GM19240 (cell line): Measurements from ENCODE around the gene SCIN.
"Not testable (repeated sequence)": the region's sequence is repeated elsewhere in the genome, so short reads cannot be mapped to it uniquely, and the experiment has no call there.

Experiments
- DNase-seq: peaks from one replicate; pipeline ENCODE4 v3.0.0; 2011; ENCODE audit warnings: low spot score; ENCODE audit not compliant: insufficient read length

SCIN gene

DNA sequence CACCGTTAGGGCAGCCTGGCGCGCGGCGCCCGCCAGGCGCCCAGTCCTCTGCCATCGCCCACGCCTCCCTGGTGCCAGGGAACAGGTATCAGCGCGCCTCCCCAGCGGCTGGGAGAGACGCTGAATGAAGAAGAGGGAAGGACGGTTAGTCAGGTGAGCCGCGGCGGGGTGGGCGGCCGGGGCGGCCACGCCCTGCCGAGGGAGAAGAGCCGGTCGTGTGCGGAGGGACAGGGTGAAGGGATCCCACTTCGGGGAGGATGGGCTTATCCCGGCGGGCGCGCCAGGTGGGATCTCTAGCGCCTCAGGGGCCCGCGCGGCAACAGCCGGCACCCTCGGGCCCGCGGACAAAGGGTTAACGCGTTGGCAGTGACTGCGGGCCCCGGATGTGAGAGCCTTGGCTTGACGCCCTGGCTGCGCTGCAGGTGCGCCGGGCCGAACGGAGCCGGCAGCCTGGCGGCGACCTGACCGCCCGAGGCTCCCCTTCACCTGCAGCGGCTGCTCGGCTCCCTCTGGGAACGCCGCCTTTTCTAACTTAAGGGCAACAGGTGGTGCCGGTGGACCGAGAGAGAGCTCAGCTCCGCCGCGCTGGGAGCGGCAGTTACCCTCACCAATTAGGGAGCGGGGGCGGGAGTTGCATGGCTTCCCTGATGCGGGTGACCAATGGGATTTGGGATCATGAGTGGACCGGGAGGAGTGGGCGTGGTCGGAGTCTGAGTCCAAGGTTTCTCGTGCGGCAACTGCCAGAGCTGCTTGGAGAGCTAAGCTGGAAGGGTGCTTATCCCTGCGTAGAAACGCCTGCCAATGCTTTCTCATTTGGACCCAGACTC lies 116.6 kb downstream of the SCIN start, which contains the start of gene ARL4A:
Gene ARL4A, plus strand, starts transcription at position 743 of the 827 bp plus-strand sequence. CDS start 622 bp downstream, outside the sequence.
- peak; percentile 49 for DNase-seq

- no peak for DNase-seq
Measured at GRCh38 chr7:12687718-12688171, 117.2 kb downstream of the SCIN start.

- DNase-seq, result not testable (repeated sequence)
Measured at GRCh38 chr7:12688485-12689170, 118.1 kb downstream of the SCIN start.

DNA sequence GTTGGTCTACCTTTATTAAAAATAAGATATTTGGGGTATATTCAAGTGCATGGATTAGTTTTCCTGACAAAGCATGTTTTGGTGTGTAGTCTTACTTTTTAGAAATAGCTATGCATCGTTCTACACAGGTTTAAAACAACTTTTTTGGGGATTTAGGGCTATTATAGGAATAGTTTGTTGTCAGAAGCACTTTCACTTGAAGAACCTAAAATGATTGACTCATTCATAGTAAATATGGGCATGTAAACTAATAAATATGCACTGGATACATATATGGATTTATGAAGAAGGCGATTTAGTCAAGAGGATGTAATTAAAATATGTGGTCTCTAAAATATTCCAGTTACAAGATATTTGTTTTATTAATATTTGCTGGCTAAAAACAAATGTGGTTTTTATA lies 118.9 kb downstream of the SCIN start:
- no peak for DNase-seq

- DNase-seq, result no peak
Measured at GRCh38 chr7:12690041-12690878, 119.7 kb downstream of the SCIN start.

DNA sequence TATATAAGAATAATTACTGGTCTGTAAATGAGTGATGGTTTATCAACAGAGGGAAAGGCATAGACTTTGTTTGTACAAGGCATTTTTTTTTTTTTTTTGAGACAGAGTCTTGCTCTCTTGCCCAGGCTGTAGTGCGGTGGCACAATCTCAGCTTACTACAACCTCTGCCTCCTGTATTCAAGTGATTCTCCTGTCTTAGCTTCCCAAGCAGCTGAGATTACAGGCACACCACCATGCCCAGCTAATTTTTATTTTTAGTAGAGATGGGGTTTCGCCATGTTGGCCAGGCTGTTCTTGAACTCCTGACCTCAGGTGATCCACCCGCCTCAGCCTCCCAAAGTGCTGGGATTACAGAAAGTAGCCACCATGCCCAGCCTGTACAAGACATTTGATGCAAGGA lies 120.9 kb downstream of the SCIN start:
- DNase-seq, result not testable (repeated sequence)

- no peak for DNase-seq
Measured at GRCh38 chr7:12692035-12692434, 121.5 kb downstream of the SCIN start.

DNA sequence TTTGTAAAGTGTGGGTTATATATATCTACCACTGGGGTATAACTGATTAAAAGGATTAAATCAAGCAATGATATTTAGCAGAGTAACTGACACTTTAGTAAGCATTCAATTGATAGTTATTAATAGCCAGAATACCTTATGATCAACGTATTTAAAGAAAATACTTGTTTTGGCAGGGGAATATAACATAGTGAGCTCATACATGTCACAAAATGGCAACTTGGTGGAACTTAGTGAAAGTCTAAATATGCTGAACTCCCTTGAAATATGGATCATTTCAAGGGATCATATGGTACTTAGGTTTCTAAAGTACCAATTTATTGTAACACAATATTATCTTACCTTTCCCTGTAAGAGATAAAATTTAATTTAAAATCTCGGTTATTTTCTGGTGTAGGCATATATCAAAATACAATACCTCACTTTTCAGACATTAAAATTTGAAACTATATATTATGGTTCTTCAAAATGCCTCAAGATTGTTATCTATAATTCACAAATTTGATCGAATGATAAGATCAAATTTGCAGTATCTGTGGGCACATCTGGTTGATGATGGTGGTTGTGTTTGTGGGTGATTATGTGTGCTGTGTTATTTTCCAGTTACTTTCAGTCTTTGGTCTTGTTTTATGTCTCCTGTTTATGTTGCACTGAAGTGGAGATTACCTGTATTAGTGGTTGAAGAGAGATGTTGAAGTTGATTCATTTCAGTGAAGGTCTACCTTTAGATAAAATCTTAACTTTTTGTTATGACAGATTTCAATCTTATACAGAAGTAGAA lies 122.1 kb downstream of the SCIN start:
- DNase-seq, result no peak

DNA sequence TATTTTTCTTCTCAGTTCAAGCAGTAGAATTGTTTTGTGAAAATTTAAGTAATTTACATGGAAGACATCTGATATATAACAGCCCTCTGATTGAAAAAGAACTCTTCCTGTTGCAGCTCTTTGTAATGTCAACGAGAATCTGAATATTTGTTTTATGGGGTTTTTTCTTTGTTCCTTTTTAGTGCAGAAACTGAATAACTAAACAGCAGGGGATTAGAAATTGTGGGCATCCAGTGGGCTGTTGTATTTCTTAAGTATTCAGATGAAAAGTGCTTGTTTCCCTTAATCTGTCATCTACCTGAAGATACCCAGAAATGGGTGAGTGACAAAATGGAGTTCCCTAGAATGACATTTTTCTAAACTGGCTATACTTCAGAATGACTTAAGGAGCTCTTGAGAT lies 124.3 kb downstream of the SCIN start:
- DNase-seq, result no peak

GRCh38 chr7:12695965-12696364 lies 125.4 kb downstream of the SCIN start:
- no peak for DNase-seq

DNA sequence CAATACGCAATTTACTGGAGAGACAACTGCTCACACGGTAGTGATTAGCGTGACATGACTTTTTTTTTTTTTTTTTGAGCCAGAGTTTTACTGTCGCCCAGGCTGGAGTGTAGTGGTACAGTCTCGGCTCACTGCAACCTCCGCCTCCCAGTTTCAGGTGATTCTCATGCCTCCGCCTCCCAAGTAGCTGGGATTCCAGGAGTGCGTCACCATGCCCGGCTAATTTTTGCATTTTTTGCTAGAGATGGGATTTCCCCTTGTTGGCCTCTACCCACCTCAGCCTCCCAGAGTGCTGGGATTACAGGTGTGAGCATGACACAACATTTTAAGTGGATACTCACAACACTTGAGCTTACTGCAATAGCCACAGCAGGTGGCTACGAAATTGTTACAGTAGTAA lies 128.8 kb downstream of the SCIN start:
- no peak for DNase-seq

DNA sequence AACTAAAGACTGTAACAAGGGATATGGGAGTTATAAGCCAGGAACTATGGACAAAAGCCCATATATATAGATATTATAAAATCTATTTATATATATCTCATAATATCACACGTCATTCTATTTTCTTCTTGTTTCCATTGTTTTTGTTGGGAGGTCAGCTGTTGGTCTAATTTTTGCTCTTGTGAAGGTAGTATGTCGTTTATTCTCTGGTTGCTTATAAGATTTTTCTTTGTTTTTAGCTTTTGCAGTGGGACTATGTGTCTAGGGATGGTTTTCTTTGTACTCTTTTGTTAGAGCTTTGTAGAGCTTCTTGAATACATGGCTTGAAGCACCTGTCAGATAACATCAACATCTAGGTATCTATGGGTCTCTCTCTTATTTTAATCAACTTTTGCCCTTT lies 130.9 kb downstream of the SCIN start:
- DNase-seq, result no peak

- DNase-seq, result no peak
Measured at GRCh38 chr7:12703881-12704280, 133.4 kb downstream of the SCIN start.

DNA sequence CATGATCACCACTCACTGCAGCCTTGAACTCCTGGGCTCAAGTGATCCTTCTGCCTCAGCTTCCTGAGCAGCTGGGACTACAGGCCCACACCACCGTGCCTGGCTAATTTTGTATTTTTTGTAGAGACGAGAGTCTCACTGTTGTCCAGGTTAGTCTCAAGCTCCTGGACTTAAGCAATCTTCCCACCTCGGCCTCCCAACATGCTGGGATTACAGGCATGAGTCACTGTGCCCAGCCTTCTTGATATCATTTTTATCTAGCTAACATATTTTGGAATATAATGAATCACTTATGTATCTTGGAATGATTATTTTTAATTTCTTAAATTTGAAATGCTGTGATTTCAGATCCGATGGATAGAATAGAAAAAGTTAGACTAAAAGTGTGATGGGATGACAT lies 135.4 kb downstream of the SCIN start:
- DNase-seq, result no peak

DNA sequence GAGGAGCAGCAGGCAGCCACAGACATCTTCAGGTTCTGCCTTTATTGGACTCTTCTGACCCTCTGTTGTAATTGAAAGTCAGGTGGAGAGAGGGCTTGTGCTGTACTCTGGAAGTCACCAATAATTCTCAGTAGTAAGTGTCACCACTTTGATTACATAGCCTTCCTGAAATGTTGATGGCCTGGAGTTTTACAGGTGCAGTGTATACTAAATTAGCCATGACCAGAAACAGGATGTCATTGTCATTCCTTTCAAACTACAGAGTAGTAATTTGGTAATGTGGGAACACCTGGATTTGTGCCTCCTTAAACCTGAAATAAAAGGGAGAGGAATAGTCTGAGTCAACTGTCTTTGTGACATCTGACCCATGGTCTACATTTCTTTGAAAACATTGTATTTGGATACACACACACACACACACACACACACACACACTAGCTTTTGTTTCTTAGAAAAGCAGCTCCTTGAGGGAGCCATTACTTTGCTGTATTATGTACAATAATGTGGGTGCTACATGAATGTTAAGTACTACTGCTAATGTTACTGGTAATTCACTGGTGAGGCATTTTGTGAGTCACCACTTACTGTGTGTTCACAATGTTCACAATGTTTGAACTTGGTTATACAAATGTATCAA lies 136.5 kb downstream of the SCIN start:
- DNase-seq, result no peak

DNA sequence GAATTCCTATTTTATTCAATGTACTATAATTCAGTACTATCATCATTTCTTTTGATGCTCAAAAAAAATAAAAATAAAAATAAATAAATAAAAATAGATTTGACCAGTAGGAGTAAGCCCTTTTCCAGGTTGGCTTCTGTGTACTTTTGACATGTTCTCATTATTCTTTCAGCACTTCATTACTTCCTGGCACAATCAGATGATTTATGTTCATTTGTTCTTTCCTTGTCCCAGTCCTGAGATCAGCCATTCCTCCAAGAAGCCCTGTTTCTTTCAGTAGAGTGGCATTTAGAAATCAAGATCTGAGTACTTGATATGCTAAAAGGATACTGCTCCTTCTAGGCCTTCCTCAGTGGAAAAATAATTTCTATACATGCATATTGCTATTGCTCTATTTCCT lies 137.8 kb downstream of the SCIN start:
- DNase-seq, result no peak
